Measurements from ENCODE around the gene BPHL. TPM values are rescaled to one million over a fixed set of nuclear protein-coding genes. Genes with fewer than 3 reads are reported as not detected.
"Not testable (repeated sequence)": the region's sequence is repeated elsewhere in the genome, so short reads cannot be mapped to it uniquely, and the experiment has no call there.

BPHL gene
- polyA plus RNA-seq, 5 donors = 37.7 to 56.1 (median 43.1) TPM

DNA sequence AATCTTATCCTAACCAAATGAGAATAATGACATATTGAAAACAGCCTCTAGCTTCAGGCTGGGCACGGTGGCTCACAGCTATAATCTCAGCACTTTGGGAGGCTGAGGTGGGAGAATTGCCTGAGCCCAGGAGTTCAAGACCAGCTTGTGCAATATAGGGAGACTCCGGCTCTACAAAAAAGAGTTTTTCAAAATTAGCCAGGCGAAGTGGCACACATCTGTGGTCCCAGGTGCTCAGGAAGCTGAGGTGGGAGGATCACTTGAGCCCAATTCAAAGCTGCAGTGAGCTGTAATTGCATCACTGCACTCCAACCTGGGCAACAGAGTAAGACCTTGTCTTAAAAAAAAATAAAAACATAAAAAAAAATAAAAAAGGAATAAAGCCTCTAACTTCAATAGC lies 34.2 kb downstream of the BPHL start:
- no peak for DNase-seq

DNA sequence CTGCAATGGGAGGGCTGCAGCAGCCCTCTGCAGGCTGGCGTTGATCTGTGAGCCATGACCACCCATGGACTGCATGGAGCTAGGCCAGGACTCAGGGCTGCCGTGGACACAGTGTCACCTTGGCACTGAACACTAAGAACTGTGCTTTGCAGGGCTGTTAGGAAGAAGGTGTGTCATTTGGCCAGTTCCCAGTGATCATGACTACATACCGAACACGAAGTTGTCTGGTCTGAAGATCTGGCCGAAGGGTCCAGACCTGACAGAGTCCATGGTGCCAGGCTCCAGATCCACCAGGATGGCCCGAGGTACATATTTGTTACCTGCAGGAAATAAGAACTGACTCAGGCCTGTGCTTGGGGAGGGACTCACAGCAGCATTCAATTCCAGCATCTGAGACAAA lies 36.9 kb downstream of the BPHL start:
- not testable (repeated sequence) for DNase-seq

DNA sequence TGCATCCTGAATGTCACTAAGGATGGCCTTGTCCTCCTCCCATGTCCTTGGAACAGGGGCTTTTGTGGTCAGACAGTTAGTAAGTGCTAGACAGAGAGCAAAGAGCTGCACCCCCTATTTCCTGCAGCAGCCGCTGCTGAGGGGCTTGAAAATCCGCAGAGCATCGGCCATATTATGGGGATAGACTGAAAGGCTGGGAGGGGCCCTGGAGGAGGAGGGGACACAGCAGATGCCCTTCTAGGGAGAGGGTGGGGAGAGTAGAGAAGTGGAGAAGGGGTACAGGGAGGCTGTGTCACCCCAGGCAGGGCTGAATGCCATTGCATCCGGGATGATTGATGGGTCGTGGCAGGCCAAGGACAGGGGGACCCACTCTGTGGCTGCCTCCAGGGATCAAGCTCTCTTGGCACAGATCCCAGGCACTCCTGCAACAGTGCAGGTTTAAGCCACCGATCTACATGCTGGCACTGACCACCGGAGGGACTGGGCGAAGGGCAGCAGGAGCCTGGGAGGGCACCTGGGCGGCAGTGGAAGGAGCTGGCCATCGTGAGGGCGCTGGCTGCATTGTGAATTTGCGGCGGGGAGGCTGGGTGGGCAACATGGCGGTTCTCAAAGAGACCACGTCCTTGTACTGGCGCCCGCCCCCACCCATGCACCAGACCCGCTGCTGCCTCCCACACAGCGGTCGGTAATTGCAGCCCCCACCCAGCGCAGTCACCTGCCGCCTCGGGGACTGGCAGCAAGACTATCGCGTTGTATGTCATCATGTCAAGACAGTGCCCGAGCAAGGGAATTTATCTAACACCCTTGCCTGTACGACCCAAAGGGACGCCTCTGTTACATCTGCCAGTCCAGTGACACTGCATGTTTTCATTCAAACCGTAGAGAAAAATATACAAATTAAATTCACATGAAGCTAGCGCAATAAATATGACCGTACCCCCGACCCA lies 37.9 kb downstream of the BPHL start:
- DNase-seq = peak; percentile 10 to 11

DNA sequence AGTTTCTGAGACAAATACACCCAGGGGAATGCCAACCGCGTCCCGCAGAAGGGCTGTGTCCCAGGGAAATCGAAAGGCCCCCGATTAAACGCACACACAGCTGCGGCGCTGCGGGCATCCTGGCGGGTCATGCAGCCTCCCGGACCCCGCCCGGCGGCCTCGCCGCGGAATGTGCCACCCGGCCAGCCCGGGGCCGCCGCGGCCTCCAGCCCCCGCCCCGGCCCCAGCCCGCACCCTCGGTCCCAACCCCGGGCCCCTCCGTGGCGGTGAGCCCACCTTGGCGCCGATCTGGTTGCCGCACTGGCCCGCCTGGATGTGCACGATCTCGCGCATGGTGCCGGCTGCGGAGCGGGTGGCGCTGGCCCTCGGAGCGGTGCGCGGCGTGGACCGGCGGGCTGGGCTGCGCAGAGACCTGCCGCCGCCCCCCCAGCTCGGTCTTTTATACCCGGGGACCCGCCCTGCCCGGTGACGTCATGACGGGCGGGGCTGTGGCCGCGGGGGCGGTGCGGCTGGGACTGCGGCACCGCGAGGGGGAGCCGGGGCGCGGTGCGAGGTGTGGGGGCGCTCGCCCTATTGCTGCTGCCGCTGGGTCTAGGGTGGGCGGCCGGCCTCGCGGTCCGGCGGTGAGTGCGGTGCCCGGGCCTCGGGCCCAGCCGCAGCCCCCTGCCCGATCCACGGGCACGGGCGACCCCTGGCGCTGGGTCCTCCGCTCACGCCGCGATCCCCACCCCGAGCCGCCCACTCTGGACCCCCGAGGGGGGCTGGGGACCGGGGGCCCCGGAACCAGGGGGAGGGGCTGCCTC lies 38.8 kb downstream of the BPHL start, which contains the start of gene TUBB2A:
TUBB2A (minus strand) TSS at position 414 of the 803 bp plus-strand sequence; CDS start at position 333, 81 bp downstream.
- DNase-seq = peak; percentile 76 to 80

DNA sequence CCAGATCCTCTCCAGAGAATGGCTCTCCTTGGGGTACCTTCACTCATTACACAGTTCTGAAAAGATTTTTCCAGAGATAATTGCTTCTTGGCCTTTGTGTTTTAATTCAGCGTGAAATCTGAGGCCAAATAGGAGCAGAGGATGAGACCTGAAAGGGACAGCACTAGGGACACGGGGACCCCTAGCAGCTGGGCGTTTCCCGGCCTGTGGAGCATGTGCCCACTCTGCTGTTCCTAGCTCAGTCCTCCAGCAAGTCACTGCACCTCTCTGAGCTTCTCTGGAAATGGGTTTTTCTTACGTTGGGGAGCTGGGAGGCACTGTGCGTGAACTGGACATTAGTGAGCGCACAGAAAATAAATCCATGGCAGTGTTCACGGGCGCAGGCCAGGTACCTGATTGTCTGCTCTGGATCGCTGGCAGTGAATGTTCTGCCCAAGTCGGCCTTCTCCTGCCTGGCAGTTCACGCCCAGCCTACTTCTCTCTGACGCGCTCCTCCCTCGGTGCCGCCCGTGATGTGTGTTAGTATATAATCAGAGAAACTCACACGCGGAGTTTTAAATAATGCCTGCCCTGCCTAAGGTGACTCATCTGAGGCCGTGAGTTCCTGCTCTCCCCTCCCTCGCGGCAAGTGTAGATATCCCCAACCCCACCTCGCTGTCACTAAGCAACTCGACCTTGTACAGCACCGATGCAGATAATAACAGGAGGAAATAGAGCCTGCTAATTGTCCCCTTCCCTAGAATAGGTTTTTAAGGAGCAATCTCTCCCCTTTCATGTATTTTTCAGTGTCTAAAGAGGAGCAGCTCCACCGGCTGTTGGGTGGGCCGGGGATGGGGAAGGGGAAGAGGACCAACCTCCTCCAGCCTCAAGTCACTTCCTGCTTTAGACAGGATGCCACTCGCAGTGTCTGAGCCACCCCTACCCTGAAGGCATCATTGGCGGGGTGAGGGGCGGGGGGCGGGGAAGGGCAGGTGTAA lies 41.6 kb downstream of the BPHL start:
- DNase-seq = no peak

DNA sequence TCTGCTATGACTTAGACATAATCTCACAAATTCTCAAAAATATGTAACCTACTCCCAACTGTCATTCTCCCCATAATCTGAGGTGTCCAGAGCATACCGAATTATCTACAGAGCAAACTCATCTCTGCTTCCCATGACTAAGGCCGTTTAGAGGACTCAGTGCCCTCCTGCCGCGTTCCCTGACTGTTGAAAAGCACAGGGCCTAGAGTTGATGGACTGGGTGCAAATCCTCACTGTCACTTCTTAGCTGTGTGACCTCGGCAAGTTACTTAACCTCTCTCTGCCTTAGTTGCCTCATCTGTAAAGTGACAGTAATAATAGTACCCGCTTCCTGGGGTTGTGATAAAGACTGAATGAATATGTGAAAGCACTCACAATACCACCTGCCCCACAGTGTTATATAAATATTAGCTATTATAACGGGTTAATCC lies 43.6 kb downstream of the BPHL start:
- DNase-seq = no peak

DNA sequence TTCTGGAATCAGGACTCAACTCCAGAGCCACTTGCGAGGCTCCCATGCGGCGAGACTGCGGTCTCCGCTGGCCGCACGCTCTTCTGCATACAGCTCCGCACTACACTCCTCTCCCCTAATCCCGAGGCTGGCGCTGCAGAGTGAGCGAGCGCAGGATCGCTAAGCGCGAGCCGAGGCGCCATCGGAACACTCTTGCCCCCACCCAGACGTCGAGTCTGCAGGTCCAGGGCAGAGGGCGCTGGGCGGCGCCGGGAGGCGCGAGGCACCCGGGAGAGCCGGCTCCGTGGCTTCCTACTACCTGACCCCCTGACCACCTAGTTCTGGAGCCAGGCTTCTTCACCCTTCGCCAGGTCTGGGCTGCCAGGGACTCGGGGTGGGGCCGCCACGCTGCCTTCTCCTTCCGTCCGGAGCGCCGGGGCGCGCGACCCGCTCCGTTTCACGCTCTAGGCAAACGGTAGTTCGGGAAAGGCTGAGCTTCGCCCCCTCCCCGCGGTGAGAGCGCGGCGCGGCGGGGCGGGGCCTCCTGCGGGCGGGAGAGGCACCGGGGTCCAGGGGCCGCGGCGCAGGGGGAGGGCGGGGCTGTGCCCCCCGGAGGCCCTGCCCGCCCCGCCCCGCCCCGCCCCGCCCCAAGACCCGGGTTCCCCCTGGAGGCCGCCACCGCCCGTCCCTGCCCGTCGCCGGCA lies 44.2 kb downstream of the BPHL start:
- DNase-seq = peak; percentile 70 to 71

DNA sequence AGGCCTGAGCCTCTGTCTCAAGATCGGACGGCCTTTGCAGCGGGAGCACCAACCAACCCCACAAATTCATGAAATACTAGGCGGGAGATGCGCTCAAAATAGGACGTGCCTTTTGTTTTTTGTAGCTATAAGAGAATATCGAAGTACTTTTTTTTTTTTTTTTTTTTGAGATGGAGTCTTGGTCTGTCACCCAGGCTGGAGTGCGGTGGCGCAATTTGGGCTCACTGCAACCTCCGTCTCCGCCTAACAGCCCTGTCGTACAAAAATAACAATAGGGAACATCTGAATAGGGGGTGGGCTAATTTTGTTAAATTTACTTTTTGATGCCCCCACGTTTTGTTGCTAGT lies 44.7 kb downstream of the BPHL start:
- DNase-seq = no peak

DNA sequence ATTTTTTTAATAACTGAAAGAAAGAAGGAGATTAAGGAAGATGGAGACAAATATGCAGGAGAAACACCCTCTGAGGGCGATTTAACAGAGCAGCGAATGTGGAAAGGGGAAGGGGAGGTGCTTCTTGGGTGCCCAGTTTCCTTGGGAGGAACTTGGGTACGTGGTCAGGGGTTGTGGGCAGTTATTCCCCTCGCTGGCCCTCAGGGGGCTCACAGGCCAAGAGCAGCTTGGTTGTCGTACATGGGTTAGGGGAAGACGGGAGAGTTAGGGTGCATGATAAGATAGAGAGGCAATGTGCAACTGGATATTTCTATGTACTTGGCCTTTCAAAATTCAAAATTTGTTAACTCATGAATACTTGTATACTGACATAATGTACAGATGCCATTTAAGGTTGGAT lies 45.9 kb downstream of the BPHL start:
- no peak for DNase-seq

DNA sequence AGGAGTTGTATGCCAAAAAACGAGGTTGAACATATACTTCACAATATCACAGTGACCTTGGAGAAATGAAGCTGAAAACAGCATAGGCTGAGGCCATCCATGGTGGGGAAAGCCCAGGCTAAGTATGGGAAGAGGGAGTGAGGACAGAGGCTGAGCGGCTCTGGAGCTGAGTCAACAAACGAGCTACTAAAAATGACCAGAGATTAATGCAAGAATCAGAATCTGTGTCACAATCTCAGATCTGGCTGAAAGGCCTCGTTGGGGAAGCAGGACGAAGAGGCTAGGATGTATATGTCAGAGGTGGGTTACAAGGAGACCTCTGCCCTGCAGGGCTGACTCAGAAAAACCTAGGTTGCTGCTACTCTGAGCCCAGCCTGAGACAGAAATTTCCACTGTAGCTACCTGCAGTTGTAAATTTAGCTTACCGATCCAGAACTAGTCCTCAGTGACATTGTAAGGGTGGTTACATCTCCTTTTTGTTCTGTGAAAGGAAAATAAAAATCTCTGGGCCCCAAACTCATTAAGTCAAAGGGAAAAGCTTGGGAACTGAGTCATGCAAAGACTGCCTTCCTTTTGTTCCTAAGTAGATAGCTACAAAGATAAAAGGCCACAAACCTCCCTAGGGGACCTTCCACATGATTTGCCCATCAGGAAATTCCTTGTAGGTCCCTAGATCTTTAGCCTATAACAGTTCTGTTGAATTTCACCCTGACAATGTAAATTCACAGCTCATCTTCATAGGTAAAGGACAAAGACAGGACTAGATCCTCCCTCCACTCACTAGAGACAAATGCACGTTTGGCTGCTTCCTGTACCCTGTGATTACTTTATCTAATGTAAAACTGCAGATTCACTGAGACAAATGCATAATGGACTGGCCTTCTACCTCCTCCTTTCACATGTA lies 47.4 kb downstream of the BPHL start:
- DNase-seq = no peak

DNA sequence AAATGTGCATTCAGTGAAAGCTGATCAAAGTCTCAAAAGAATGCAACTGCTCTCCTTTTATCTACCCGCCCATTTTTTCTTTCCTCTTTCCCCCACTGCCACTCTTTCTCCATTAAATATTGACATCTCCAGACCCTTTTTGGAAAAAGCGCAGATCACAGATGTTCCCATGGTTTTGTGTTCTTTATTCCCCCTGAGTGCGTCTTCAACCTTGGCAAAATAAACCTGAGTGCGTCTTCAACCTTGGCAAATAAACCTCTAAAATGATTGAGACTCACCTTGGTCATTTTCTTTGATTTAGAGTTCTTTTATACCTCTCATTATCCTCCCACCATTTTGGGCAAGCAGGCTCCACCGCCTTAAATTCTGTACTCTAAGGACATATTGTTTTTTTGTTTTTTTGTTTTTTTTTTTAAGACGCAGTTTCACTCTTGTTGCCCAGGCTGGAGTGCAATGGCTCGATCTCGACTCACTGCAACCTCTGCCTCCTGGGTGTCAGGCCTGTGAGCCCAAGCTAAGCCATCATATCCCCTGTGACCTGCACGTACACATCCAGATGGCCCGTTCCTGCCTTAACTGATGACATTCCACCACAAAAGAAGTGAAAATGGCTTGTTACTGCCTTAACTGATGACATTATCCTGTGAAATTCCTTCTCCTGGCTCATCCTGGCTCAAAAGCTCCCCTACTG lies 48.2 kb downstream of the BPHL start:
- DNase-seq = not testable (repeated sequence)

DNA sequence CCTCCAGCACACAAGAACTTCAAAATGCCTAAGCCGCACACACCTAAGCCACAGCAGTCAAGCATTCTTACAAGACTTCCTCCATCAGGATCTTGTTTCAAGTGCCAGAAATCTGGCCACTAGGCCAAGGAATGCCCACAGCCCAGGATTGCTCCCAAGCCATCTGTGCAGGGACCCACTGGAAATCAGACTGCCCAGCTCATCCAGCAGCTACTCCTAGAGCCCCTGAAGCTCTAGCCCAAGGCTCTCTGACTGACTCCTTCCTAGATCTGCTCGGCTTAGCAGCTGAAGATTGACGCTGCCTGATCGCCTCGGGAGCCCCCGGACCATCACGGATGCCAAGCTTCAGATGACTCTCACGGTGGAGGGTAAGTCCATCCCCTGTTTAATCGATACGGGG lies 49.5 kb downstream of the BPHL start:
- DNase-seq = not testable (repeated sequence)

DNA sequence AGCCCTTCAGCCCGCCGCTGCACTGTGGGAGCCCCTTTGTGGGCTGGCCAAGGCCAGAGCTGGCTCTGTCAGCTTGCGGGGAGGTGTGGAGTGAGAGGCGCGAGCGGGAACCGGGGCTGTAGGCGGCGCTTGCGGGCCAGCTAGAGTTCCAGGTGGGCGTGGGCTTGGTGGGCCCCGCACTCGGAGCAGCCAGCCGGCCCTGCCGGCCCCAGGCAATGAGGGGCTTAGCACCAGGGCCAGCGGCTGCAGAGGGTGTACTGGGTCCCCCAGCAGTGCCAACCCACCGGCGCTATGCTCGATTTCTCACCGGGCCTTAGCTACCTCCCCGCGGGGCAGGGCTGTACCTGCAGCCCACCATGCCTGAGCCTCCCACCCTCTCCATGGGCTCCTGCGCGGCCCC lies 52.2 kb downstream of the BPHL start:
- DNase-seq = not testable (repeated sequence)

DNA sequence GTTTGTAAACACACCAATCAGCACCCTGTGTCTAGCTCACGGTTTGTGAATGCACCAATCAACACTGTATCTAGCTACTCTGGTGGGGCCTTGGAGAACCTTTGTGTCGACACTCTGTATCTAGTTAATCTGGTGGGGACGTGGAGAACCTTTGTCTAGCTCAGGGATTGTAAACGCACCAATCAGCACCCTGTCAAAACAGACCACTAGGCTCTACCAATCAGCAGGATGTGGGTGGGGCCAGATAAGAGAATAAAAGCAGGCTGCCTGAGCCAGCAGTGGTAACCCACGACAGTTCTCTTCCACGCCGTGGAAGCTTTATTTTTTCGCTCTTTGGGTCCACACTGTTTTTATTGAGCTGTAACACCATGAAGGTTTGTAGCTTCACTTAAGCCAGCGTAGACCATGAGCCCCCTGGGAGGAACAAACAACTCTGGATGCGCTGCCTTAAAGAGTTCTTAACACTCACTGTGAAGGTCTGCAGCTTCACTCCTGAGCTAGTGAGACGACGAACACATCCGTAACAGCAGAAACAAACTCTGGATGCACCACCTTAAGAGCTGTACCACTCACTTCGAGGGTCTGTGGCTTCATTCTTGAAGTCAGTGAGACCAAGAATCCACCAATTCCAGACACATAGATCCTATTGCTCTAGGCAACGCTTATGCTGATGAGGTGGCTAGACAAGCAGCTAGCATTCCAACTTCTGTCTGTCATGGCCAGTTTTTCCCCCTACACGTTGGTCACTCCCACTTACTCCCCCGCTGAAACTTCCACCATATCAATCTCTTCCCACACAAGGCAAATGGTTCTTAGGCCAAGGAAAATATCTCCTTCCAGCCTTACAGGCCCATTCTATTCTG lies 53.0 kb downstream of the BPHL start:
- not testable (repeated sequence) for DNase-seq

DNA sequence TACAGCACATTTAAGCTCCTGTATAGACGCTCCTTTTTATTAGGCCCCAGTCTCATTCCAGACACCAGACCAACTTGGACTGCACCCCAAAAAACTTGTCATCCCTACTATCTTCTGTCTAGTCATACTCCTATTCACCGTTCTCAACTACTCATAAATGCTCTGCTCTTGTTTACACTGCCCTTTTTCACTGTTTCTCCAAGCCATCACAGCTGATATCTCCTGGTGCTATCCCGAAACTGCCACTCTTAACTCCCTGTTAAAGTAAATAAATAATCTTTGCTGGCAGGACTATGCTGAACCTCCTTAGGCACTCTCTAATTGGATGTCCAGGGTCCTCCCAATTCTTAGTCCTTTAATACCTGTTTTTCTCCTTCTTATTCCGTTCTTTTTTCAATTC lies 54.3 kb downstream of the BPHL start:
- not testable (repeated sequence) for DNase-seq

DNA sequence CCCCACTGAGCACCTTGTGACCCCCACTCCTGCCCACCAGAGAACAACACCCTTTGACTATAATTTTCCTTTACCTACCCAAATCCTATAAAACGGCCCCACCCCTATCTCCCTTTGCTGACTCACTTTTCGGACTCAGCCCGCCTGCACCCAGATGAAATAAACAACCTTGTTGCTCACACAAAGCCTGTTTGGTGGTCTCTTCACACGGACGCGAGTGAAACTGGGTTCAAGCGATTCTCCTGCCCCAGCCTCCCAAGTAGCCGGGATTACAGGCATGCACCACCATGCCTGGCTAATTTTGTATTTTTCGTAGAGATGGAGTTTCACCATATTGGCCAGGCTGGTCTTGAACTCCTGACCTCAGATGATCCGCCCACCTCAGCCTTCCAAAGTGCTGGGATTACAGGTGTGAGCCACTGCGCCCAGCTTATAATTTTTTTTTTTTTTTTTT lies 55.2 kb downstream of the BPHL start:
- DNase-seq = not testable (repeated sequence)

DNA sequence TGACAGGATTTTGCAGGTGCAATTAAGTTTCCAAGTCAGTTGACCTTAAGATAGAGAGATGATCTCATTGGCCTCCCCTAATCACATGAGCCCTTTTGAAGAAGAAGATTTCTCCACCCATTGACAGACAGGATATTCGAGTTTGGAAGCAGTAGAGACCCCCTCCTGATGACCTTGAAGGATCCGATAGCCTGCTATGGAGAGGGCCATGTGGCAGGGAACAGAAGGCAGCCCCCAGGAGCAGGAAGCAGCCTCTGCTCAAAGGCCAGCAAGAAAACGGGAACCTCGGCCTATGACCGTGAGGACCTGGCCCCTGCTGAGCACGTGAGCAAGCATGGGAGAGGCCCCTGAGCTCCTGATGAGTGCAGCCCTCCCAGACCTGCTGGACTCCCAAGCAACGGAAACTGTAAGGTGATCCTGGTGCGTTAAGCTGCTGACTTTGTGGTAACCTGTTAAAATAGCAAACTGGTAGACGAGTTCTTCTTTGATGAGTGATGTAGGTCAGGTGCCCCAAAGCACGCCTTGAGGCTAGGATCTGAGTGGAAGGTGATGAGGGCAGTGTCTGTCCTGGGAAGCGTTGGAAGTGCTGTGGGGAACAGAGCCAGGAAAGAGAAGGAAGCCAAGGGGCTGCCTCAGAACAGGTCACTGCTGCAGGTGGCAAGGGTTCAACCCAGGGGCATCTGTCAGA lies 57.3 kb downstream of the BPHL start:
- DNase-seq = no peak

Data from right lung (tissue), 5 donors.